ENCODE measurements around the gene LIPJ. TPM values are rescaled to one million over a fixed set of nuclear protein-coding genes. Genes with fewer than 3 reads are reported as not detected.

LIPJ gene
- total and polyA plus RNA-seq, 7 donors = 0.16 to 1.2 (median 0.36) TPM; not detected in 4

- whole genome bisulfite sequencing, 2 donors = 85 to 88% methylated on average over 1 of the region's 1 CpG
- no peak overlapping the region for H3K4me3 ChIP-seq
- no peaks in the 10 kb centered on the region for H3K36me3 ChIP-seq
- TF ChIP-seq EP300 (IDR thresholded peaks at IDR 0.05) = no peak
- no peak for TF ChIP-seq POLR2A (IDR thresholded peaks at IDR 0.05)
- no peak for TF ChIP-seq POLR2AphosphoS5 (IDR thresholded peaks at IDR 0.05)
- no peak for TF ChIP-seq CTCF (IDR thresholded peaks at IDR 0.05)
- H3K27ac ChIP-seq = no peak overlapping the region
- intact Hi-C loops (cut with DNase I) = no loop called here
- no peak for DNase-seq
- no peaks in the 10 kb centered on the region for H3K9me3 ChIP-seq
- no peaks in the 10 kb centered on the region for H3K27me3 ChIP-seq
- no peaks in the 10 kb centered on the region for H3K4me1 ChIP-seq
These were observed 31.9 kb downstream of the LIPJ start for GRCh38 chr10:88618496-88618895.

- Histone ChIP-seq H3K4me3 (no peak overlapping the region), H3K4me1 (no peaks in the 10 kb centered on the region), H3K27me3 (no peaks in the 10 kb centered on the region), H3K9me3 (no peaks in the 10 kb centered on the region), H3K36me3 (no peaks in the 10 kb centered on the region), H3K27ac (no peak overlapping the region)
- TF ChIP-seq POLR2A (IDR thresholded peaks at IDR 0.05) = no peak
- TF ChIP-seq EP300 (IDR thresholded peaks at IDR 0.05) = no peak
- TF ChIP-seq CTCF (IDR thresholded peaks at IDR 0.05) = no peak
- TF ChIP-seq POLR2AphosphoS5 (IDR thresholded peaks at IDR 0.05) = no peak
- DNase-seq = no peak
- WGBS, 2 donors = 39 to 75% methylated on average over 1 of the region's 1 CpG
- intact Hi-C loops (cut with DNase I) = no loop called here
These were observed 33.9 kb downstream of the LIPJ start for GRCh38 chr10:88620441-88620840.

GRCh38 chr10:88623835-88624234, 37.3 kb downstream of the LIPJ start:
- H3K9me3 ChIP-seq = peaks cover 0 to 2% (median 0%) of the 10 kb centered on the region in 4 donors
- no peaks in the 10 kb centered on the region for H3K27me3 ChIP-seq
- H3K4me3 ChIP-seq = no peak overlapping the region
- H3K4me1 ChIP-seq = no peaks in the 10 kb centered on the region
- DNase-seq = no peak
- intact Hi-C loops (cut with DNase I) = loop anchor here (1.0 kb wide), 1 partner anchor 8 kb away; no protein-coding TSS in a partner anchor
- WGBS, 2 donors = 72 to 78% methylated on average over 2 of the region's 2 CpGs
- TF ChIP-seq POLR2AphosphoS5 (IDR thresholded peaks at IDR 0.05) (no peak), EP300 (IDR thresholded peaks at IDR 0.05) (no peak), POLR2A (IDR thresholded peaks at IDR 0.05) (no peak), CTCF (IDR thresholded peaks at IDR 0.05) (no peak)
- no peaks in the 10 kb centered on the region for H3K36me3 ChIP-seq
- H3K27ac ChIP-seq = no peak overlapping the region

- no peak for DNase-seq
- TF ChIP-seq CTCF (IDR thresholded peaks at IDR 0.05) (no peak), POLR2A (IDR thresholded peaks at IDR 0.05) (no peak), EP300 (IDR thresholded peaks at IDR 0.05) (no peak), POLR2AphosphoS5 (IDR thresholded peaks at IDR 0.05) (no peak)
- intact Hi-C loops (cut with DNase I) = loop anchor here (1.0 kb wide), 1 partner anchor 9 kb away; no protein-coding TSS in a partner anchor
- no peak overlapping the region for H3K4me3 ChIP-seq
- H3K27me3 ChIP-seq = no peaks in the 10 kb centered on the region
- H3K36me3 ChIP-seq = no peaks in the 10 kb centered on the region
- H3K27ac ChIP-seq = no peak overlapping the region
- no peaks in the 10 kb centered on the region for H3K4me1 ChIP-seq
- peaks cover 0 to 3% (median 1%) of the 10 kb centered on the region in 4 donors for H3K9me3 ChIP-seq
These were observed 38.3 kb downstream of the LIPJ start for GRCh38 chr10:88624840-88625239.

GRCh38 chr10:88640186-88640585, 53.6 kb downstream of the LIPJ start:
- no peaks in the 10 kb centered on the region for H3K36me3 ChIP-seq
- H3K27me3 ChIP-seq = no peaks in the 10 kb centered on the region
- 9 to 49% methylated on average over 2 of the region's 2 CpGs for WGBS, 2 donors
- H3K27ac ChIP-seq = no peak overlapping the region
- DNase-seq = no peak
- no peak for TF ChIP-seq POLR2AphosphoS5 (IDR thresholded peaks at IDR 0.05)
- TF ChIP-seq POLR2A (IDR thresholded peaks at IDR 0.05) = no peak
- TF ChIP-seq CTCF (IDR thresholded peaks at IDR 0.05) = no peak
- TF ChIP-seq EP300 (IDR thresholded peaks at IDR 0.05) = no peak
- peaks cover 0 to 7% (median 0%) of the 10 kb centered on the region in 4 donors for H3K9me3 ChIP-seq
- intact Hi-C loops (cut with DNase I) = no loop called here
- H3K4me1 ChIP-seq = no peaks in the 10 kb centered on the region
- H3K4me3 ChIP-seq = no peak overlapping the region

Data from sigmoid colon (tissue), 7 donors.